ENCODE data around the gene EYS. TPM values are rescaled to one million over a fixed set of nuclear protein-coding genes. Genes with fewer than 3 reads are reported as not detected.

Gene EYS
- total RNA-seq, 4 donors from 2014 or later = 0.15 TPM; not detected in 3

- H3K9me3 ChIP-seq = no peaks in the 10 kb centered on the region
- H3K4me3 ChIP-seq = no peak overlapping the region
- TF ChIP-seq POLR2A (IDR thresholded peaks at IDR 0.05) = no peak
- TF ChIP-seq, protein P1, sequence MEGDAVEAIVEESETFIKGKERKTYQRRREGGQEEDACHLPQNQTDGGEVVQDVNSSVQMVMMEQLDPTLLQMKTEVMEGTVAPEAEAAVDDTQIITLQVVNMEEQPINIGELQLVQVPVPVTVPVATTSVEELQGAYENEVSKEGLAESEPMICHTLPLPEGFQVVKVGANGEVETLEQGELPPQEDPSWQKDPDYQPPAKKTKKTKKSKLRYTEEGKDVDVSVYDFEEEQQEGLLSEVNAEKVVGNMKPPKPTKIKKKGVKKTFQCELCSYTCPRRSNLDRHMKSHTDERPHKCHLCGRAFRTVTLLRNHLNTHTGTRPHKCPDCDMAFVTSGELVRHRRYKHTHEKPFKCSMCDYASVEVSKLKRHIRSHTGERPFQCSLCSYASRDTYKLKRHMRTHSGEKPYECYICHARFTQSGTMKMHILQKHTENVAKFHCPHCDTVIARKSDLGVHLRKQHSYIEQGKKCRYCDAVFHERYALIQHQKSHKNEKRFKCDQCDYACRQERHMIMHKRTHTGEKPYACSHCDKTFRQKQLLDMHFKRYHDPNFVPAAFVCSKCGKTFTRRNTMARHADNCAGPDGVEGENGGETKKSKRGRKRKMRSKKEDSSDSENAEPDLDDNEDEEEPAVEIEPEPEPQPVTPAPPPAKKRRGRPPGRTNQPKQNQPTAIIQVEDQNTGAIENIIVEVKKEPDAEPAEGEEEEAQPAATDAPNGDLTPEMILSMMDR (IDR thresholded peaks at IDR 0.05) = no peak
- TF ChIP-seq POLR2AphosphoS5 (IDR thresholded peaks at IDR 0.05) = no peak
- no peak for TF ChIP-seq EP300 (IDR thresholded peaks at IDR 0.05)
- no peaks in the 10 kb centered on the region for H3K36me3 ChIP-seq
- H3K27me3 ChIP-seq = no peaks in the 10 kb centered on the region
- ATAC-seq = no peak
- no peak overlapping the region for H3K27ac ChIP-seq
- no peaks in the 10 kb centered on the region for H3K4me1 ChIP-seq
- WGBS, 2 donors (ENCODE audit: low coverage in 1 of 2) = 33 to 39% methylated on average over 1 to 2 of the region's 2 CpGs
Measured at GRCh38 chr6:64325093-64325492, 1381.9 kb downstream of the EYS start.

GRCh38 chr6:64310214-64310613 lies 1396.8 kb downstream of the EYS start:
- Histone ChIP-seq H3K27me3 (no peaks in the 10 kb centered on the region), H3K9me3 (peaks cover 0 to 5% (median 0%) of the 10 kb centered on the region in 3 donors), H3K4me1 (no peaks in the 10 kb centered on the region), H3K36me3 (no peaks in the 10 kb centered on the region), H3K27ac (no peak overlapping the region), H3K4me3 (no peak overlapping the region)
- TF ChIP-seq EP300 (IDR thresholded peaks at IDR 0.05) = no peak
- TF ChIP-seq, protein P1 (IDR thresholded peaks at IDR 0.05) = no peak
- no peak for TF ChIP-seq POLR2A (IDR thresholded peaks at IDR 0.05)
- no peak for TF ChIP-seq POLR2AphosphoS5 (IDR thresholded peaks at IDR 0.05)
- no peak for ATAC-seq

DNA sequence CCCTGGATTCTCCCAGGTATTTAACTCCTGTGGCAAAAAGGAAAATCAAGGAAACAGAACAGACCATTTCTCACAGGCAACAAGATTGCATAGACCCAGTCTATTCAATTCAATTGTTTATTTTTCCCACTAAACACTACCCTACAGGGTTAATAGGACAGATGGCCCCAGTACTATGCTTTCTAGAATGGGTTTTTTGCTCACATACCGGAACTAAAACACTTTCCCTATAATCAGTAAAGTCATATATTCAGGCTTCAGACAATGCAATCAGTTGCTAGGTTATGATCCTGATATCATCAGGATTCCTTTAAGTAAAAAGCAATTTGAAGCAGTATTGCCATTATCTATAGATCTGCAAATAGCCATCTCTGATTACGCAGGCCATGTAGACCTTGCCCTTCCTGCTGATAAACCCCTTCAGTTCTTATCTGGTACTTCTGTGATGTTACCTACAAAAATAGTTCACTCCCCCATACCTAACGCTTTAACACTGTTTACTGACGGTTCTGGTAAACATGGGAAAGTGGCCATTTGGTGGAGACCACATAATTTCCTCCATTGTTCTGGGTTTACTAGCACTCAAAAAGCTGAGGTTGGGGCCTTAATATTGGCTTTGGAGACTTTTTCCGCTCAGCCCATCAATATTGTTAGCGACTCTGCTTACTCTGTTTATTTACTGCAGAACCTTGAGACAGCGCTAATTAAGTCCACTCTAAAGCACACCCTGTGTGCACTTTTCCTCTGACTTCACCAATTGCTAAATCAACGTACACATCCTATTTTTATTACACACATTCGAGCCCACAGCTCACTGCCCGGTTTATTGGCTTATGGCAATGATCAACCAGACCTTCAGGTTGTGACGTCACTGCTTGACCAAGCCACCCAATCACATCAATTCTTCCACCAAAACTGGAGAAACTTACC lies 1405.5 kb downstream of the EYS start:
- no peak for TF ChIP-seq POLR2A (IDR thresholded peaks at IDR 0.05)
- TF ChIP-seq, protein P1 (IDR thresholded peaks at IDR 0.05) = no peak
- no peak for TF ChIP-seq POLR2AphosphoS5 (IDR thresholded peaks at IDR 0.05)
- TF ChIP-seq EP300 (IDR thresholded peaks at IDR 0.05) = no peak
- Histone ChIP-seq H3K4me1 (no peaks in the 10 kb centered on the region), H3K9me3 (peaks cover 0 to 3% (median 0%) of the 10 kb centered on the region in 3 donors), H3K27ac (no peak overlapping the region), H3K36me3 (no peaks in the 10 kb centered on the region), H3K4me3 (no peak overlapping the region), H3K27me3 (no peaks in the 10 kb centered on the region)
- ATAC-seq = no peak
- 91% methylated on average over 9 to 11 of the region's 11 CpGs for WGBS, 2 donors (ENCODE audit: low coverage in 1 of 2)

DNA sequence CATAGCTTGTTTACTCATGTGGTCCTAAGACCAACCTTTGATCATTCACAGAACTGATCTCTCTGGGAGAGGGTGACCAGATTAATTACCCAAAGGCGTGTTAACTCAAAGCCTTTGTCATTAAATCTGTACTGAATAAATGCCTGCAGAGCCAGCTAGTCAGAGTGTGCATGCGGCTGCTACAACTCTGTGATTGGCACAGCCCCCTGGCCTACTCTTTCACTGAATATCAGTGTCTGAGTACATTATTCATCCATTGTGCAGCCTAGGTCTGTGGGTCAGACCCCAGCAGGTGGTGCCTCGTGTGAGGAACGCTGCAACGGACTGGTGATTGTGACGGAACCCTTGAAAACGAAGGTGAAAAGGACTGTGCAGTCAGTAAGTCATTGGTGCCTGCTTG lies 1407.8 kb downstream of the EYS start:
- no peak overlapping the region for H3K4me3 ChIP-seq
- no peak for ATAC-seq
- H3K27me3 ChIP-seq = no peaks in the 10 kb centered on the region
- peaks cover 0 to 3% (median 0%) of the 10 kb centered on the region in 3 donors for H3K9me3 ChIP-seq
- TF ChIP-seq POLR2A (IDR thresholded peaks at IDR 0.05) = no peak
- TF ChIP-seq POLR2AphosphoS5 (IDR thresholded peaks at IDR 0.05) = no peak
- TF ChIP-seq EP300 (IDR thresholded peaks at IDR 0.05) = no peak
- TF ChIP-seq, protein P1 (IDR thresholded peaks at IDR 0.05) = no peak
- H3K4me1 ChIP-seq = no peaks in the 10 kb centered on the region
- 74 to 93% methylated on average over 6 to 7 of the region's 7 CpGs for WGBS, 2 donors (ENCODE audit: low coverage in 1 of 2)
- no peaks in the 10 kb centered on the region for H3K36me3 ChIP-seq
- no peak overlapping the region for H3K27ac ChIP-seq

- no peaks in the 10 kb centered on the region for H3K36me3 ChIP-seq
- no peaks in the 10 kb centered on the region for H3K9me3 ChIP-seq
- H3K27me3 ChIP-seq = no peaks in the 10 kb centered on the region
- ATAC-seq = no peak
- TF ChIP-seq POLR2A (IDR thresholded peaks at IDR 0.05) = no peak
- TF ChIP-seq, protein P1 (IDR thresholded peaks at IDR 0.05) = no peak
- no peak for TF ChIP-seq POLR2AphosphoS5 (IDR thresholded peaks at IDR 0.05)
- TF ChIP-seq EP300 (IDR thresholded peaks at IDR 0.05) = no peak
- H3K4me3 ChIP-seq = no peak overlapping the region
- H3K4me1 ChIP-seq = no peaks in the 10 kb centered on the region
- no peak overlapping the region for H3K27ac ChIP-seq
Measured at GRCh38 chr6:64294034-64294433, 1413.0 kb downstream of the EYS start.

All from gastroesophageal sphincter (tissue), 4 donors.